SU-DHL-6 (cell line): ENCODE measurements around the gene SLC5A5.

ENCODE experiments used
- H2AFZ ChIP-seq: fragments of 200-600 bp; sonication (generic); 2 replicates; pipeline ENCODE4 v1.6.1; 2014; ENCODE audit warnings: low read depth, mild to moderate bottlenecking, moderate library complexity, mixed read lengths, antibody characterized with exemption, low read length; ENCODE audit not compliant: severe bottlenecking
- H3F3A ChIP-seq: fragments of 200-600 bp; shearing (Covaris generic); 2 replicates; pipeline ENCODE4 v1.6.0; 2016; ENCODE audit warnings: antibody characterized with exemption, mild to moderate bottlenecking; ENCODE audit not compliant: insufficient read depth
- H3K27ac ChIP-seq: fragments of 200-600 bp; sonication (generic); 2 replicates; pipeline ENCODE4 v1.5.1; 2016; ENCODE audit warnings: low read depth, mild to moderate bottlenecking, low read length, moderate library complexity, mixed read lengths
- H3K27me3 ChIP-seq: fragments of 200-600 bp; sonication (generic), shearing (Covaris generic); 2 replicates; pipeline ENCODE4 v1.6.0; 2014; ENCODE audit warnings: mild to moderate bottlenecking, low read length
- H3K36me3 ChIP-seq: fragments of 200-600 bp; sonication (generic); 2 replicates; pipeline ENCODE4 v1.6.1; 2014; ENCODE audit warnings: mild to moderate bottlenecking, low read length, mixed read lengths
- H3K4me2 ChIP-seq: fragments of 300-600, 200-600 bp; shearing (Covaris generic), sonication (generic); 2 replicates; pipeline ENCODE4 v1.6.0; 2014; ENCODE audit warnings: low read length, low read depth, mild to moderate bottlenecking; ENCODE audit not compliant: poor library complexity, severe bottlenecking
- H3K4me3 ChIP-seq: fragments of 200-600 bp; sonication (generic); 2 replicates; pipeline ENCODE4 v1.5.1; 2014; ENCODE audit warnings: antibody characterized with exemption, low read length, mild to moderate bottlenecking, mixed read lengths; ENCODE audit not compliant: insufficient read depth, poor library complexity, severe bottlenecking
- H3K79me2 ChIP-seq: fragments of 200-600 bp; sonication (generic); 2 replicates; pipeline ENCODE4 v1.6.1; 2014; ENCODE audit warnings: mild to moderate bottlenecking, low read length, moderate library complexity; ENCODE audit not compliant: insufficient read depth
- H3K9ac ChIP-seq: fragments of 200-600 bp; sonication (generic); 2 replicates; pipeline ENCODE4 v1.7.0; 2014; ENCODE audit warnings: mild to moderate bottlenecking, low read length
- H3K9me2 ChIP-seq: fragments of 200-600 bp; sonication (generic); replicated peaks from 2 replicates; pipeline ENCODE4 v1.6.1; 2014; ENCODE audit warnings: low read length; ENCODE audit not compliant: insufficient read depth
- H3K9me3 ChIP-seq: fragments of 200-600 bp; sonication (generic); 2 replicates; pipeline ENCODE4 v1.6.1; 2014; ENCODE audit warnings: low read length, mixed read lengths; ENCODE audit not compliant: insufficient read depth
- H4K20me1 ChIP-seq: fragments of 200-600 bp; sonication (generic); 2 replicates; pipeline ENCODE4 v1.6.1; 2014; ENCODE audit warnings: low read depth, mild to moderate bottlenecking, antibody characterized with exemption, low read length, moderate library complexity, mixed read lengths
- EZH2phosphoT487 ChIP-seq: fragments of 200-600 bp; sonication (generic), shearing (Covaris generic); conservative IDR thresholded peaks from 2 replicates; pipeline ENCODE4 v1.6.1; 2018; ENCODE audit warnings: mild to moderate bottlenecking, antibody characterized with exemption, low read length, moderate library complexity, mixed read lengths
- TF ChIP-seq, protein P1 (sequence below): fragments of 200-600 bp; sonication (generic); IDR thresholded peaks from one replicate; pipeline ENCODE4 v1.5.1; 2017; ENCODE audit warnings: antibody characterized with exemption, mild to moderate bottlenecking, low read length, moderate library complexity; ENCODE audit not compliant: insufficient read depth, poor library complexity, severe bottlenecking

Gene SLC5A5

DNA sequence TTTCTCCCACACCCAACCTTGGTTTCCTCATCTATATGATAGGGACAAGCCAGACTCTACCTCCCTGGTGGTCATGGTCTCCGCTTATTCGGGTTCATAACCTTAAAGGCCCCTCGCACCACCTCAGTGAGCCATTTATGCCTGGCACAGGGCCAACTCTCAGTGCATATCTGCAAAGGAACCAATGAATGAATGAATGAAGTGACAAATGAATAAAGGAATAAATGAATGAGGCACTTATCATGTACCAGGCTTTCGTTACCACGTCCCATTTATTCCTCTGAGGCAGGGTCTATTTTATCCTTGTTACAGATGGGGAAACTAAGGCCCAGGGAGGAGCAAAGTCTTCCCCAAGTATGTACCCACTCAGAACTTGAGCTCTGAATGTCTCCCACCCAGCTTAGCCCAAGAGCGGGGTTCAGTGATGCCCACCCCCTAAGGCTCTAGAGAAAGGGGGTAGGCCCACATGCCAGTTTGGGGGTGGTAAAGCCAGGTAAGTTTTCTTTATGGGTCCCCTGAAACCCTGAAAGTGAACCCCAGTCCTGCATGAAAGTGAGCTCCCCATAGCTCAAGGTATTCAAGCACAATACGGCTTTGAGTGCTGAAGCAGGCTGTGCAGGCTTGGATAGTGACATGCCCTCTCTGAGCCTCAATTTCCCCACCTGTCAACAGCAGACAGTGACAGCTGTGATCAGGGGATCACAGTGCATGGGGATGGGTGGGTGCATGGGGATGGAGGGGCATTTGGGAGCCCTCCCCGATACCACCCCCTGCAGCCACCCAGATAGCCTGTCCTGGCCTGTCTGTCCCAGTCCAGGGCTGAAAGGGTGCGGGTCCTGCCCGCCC, 490 bp upstream of the SLC5A5 start:
- Histone ChIP-seq H4K20me1 (no peaks in the 10 kb centered on the region), H3K36me3 (no peaks in the 10 kb centered on the region), H3F3A (no peaks in the 10 kb centered on the region), H3K4me3 (no peak overlapping the region), H3K4me2 (no peak overlapping the region), H3K27ac (no peak overlapping the region), H3K79me2 (no peaks in the 10 kb centered on the region), H3K9me3 (no peaks in the 10 kb centered on the region), H3K9me2 (no peaks in the 10 kb centered on the region), H2AFZ (no peak overlapping the region), H3K27me3 (no peaks in the 10 kb centered on the region), H3K9ac (no peak overlapping the region)
- TF ChIP-seq, protein P1, sequence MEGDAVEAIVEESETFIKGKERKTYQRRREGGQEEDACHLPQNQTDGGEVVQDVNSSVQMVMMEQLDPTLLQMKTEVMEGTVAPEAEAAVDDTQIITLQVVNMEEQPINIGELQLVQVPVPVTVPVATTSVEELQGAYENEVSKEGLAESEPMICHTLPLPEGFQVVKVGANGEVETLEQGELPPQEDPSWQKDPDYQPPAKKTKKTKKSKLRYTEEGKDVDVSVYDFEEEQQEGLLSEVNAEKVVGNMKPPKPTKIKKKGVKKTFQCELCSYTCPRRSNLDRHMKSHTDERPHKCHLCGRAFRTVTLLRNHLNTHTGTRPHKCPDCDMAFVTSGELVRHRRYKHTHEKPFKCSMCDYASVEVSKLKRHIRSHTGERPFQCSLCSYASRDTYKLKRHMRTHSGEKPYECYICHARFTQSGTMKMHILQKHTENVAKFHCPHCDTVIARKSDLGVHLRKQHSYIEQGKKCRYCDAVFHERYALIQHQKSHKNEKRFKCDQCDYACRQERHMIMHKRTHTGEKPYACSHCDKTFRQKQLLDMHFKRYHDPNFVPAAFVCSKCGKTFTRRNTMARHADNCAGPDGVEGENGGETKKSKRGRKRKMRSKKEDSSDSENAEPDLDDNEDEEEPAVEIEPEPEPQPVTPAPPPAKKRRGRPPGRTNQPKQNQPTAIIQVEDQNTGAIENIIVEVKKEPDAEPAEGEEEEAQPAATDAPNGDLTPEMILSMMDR = no peak
- no peak for TF ChIP-seq EZH2phosphoT487

DNA sequence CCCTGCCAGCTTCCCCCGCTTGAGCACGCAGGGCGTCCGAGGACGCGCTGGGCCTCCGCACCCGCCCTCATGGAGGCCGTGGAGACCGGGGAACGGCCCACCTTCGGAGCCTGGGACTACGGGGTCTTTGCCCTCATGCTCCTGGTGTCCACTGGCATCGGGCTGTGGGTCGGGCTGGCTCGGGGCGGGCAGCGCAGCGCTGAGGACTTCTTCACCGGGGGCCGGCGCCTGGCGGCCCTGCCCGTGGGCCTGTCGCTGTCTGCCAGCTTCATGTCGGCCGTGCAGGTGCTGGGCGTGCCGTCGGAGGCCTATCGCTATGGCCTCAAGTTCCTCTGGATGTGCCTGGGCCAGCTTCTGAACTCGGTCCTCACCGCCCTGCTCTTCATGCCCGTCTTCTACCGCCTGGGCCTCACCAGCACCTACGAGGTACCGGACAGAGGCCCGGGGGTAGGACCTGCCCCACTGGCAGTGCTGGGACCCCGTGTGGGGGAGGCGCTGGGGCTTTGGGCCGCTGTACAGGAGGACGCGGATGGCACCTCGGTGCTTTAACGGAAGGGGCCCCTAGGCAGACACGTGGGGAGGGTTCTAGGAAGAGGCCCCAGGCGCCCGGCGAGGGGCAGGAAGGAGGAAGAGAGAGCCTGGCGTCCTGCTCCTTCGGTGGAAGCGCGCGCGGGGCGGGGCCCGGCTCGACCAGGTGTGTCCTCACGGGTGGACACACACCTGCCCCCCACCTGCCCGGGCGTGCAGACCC, 681 bp downstream of the SLC5A5 start:
- H3K36me3 ChIP-seq = no peaks in the 10 kb centered on the region
- H3K27ac ChIP-seq = no peak overlapping the region
- TF ChIP-seq EZH2phosphoT487 = no peak
- TF ChIP-seq, protein P1 = no peak
- no peak overlapping the region for H3K9ac ChIP-seq
- H3K4me3 ChIP-seq = no peak overlapping the region
- no peaks in the 10 kb centered on the region for H3K9me3 ChIP-seq
- no peaks in the 10 kb centered on the region for H3K9me2 ChIP-seq
- no peaks in the 10 kb centered on the region for H4K20me1 ChIP-seq
- no peaks in the 10 kb centered on the region for H3K79me2 ChIP-seq
- no peaks in the 10 kb centered on the region for H3K27me3 ChIP-seq
- H3F3A ChIP-seq = no peaks in the 10 kb centered on the region
- no peak overlapping the region for H3K4me2 ChIP-seq
- no peak overlapping the region for H2AFZ ChIP-seq

DNA sequence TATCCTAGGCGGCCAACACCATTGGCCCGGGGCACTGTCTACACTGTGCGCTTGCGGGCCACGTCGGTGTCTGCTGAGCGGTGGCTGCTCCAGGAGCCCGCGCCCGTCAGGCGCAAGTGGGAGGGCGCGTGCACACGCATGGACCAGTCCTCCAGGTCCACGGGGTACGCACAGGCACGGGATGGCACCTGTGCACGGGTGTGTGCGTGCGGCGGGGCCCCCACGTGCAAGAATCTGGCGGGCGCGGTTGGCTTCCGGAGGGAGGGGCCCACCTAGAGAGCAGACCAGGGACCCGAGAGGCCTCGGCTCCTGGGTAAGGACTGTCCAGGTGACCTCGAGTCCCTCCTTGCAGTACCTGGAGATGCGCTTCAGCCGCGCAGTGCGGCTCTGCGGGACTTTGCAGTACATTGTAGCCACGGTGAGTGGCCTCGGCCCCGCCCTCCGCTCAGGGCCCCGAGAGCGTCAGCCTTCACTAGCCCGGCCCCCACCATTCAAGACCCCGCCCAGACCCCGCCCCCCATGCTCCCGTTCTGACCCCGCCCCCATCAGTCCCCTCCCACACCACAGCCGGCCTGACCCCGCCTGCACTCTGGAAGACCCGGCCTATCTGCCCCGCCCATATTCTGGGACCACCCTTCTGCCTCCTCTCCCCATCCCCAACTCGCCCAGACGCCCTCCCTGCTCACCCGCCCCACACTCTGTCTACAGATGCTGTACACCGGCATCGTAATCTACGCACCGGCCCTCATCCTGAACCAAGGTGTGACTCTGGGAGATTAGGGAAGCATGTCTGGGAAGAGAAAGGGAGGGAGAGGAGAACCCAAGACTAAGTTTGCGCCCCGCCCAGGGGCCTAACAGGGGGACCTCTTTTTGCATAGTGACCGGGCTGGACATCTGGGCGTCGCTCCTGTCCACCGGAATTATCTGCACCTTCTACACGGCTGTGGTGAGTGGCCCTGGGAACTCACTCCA, 2.3 kb downstream of the SLC5A5 start:
- Histone ChIP-seq H3K27me3 (no peaks in the 10 kb centered on the region), H3K4me3 (peak overlapping the region; percentile 40), H3K9ac (peak overlapping the region; percentile 27; the same call in 1 of the 2 replicates)

More for the DNA sequence above, 2.3 kb downstream of the SLC5A5 start:
- H2AFZ ChIP-seq = peak overlapping the region; percentile 47
- no peaks in the 10 kb centered on the region for H3K79me2 ChIP-seq
- no peaks in the 10 kb centered on the region for H3F3A ChIP-seq
- TF ChIP-seq EZH2phosphoT487 = no peak
- TF ChIP-seq, protein P1 = no peak
- H3K36me3 ChIP-seq = no peaks in the 10 kb centered on the region
- H4K20me1 ChIP-seq = no peaks in the 10 kb centered on the region
- no peaks in the 10 kb centered on the region for H3K9me3 ChIP-seq
- H3K27ac ChIP-seq = no peak overlapping the region
- H3K4me2 ChIP-seq = peak overlapping the region; percentile 61
- no peaks in the 10 kb centered on the region for H3K9me2 ChIP-seq
